C4-2B (cell line): ENCODE measurements around the gene SPRR2F.

ENCODE experiments used
- ZFX ChIP-seq: fragments of 450-650 bp; IDR thresholded peaks from 2 replicates; pipeline ENCODE4 v1.6.1; 2017
- TF ChIP-seq, protein P1 (sequence below): fragments of 450-650 bp; conservative IDR thresholded peaks from 2 replicates; pipeline ENCODE4 v1.5.1; 2017; ENCODE audit warnings: mild to moderate bottlenecking

DNA sequence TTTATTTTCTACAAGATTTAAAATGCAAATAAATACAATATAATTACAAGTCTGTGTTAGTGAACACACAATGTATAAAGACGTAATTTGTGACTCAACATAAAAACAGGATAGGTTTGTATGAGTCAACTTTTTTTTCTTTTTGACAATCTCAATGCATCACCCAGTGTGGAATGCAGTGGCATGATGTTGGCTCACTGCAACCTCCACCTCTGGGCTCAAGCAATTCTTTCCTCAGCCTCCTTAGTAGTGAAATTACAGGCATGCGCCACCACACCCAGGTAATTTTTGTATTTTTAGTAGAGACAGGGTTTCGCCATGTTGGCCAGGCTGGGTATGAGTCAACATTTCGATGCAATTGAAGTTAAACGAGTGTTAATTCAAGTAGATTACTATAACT is 13.1 kb downstream of the SPRR2F start:
- TF ChIP-seq, protein P1, sequence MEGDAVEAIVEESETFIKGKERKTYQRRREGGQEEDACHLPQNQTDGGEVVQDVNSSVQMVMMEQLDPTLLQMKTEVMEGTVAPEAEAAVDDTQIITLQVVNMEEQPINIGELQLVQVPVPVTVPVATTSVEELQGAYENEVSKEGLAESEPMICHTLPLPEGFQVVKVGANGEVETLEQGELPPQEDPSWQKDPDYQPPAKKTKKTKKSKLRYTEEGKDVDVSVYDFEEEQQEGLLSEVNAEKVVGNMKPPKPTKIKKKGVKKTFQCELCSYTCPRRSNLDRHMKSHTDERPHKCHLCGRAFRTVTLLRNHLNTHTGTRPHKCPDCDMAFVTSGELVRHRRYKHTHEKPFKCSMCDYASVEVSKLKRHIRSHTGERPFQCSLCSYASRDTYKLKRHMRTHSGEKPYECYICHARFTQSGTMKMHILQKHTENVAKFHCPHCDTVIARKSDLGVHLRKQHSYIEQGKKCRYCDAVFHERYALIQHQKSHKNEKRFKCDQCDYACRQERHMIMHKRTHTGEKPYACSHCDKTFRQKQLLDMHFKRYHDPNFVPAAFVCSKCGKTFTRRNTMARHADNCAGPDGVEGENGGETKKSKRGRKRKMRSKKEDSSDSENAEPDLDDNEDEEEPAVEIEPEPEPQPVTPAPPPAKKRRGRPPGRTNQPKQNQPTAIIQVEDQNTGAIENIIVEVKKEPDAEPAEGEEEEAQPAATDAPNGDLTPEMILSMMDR, result no peak
- no peak for TF ChIP-seq ZFX
